GM18507 (cell line): Measurements from ENCODE around the gene RBM12.

Experiments used
- DNase-seq: peaks from one replicate; pipeline ENCODE4 v3.0.0; 2011; ENCODE audit warnings: low read depth; ENCODE audit not compliant: insufficient read length; ENCODE audit errors: extremely low spot score
- FAIRE-seq: peaks from 2 replicates; lab custom pipeline; 2011; peaks lifted over from hg19 to GRCh38; lab: Jason Lieb, UNC

Gene RBM12

GRCh38 chr20:35661053-35661452, 3.6 kb downstream of the RBM12 start:
- no peak for FAIRE-seq
- DNase-seq: no peak

DNA sequence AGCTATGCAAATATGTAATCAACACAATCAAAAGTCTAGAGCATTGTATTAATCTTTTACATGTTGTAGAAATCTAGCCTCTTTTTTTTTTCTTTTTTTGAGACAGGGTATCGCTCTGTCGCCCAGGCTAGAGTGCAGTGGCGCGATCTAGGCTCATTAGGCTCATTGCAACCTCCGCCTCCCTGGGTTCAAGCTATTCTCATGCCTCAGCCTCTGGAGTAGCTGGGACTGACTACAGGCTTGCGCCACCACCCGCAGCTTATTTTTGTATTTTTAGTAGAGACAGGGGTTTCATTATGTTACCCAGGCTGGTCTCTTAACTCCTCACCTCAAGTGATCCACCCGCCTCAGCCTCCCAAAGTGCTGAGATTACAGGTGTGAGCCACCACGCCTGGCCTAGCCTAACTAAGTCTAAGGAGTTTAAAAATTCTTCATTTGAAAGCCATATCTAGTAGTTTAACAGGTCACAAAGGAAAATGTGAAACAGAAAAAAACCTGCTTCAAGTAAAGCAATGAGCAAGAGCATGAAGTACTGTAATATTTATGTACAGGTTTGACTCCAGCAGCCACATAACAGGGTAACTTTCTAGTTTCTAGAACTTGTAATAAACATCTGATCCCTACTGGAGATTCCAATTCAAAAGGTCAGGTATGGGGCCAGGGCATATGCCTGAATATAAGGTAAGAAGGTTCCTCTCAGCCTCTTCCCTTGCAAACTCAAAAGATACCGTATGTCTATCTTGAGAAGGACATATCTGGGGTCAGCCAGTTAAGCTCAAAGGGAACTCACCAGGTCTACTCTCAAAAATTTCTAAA, 4.4 kb downstream of the RBM12 start:
- FAIRE-seq (no peak), DNase-seq (no peak)

- FAIRE-seq: no peak
- no peak for DNase-seq
Observed at GRCh38 chr20:35657271-35657670, 7.4 kb downstream of the RBM12 start.

GRCh38 chr20:35654415-35654814, 10.3 kb downstream of the RBM12 start:
- FAIRE-seq (no peak), DNase-seq (no peak)

DNA sequence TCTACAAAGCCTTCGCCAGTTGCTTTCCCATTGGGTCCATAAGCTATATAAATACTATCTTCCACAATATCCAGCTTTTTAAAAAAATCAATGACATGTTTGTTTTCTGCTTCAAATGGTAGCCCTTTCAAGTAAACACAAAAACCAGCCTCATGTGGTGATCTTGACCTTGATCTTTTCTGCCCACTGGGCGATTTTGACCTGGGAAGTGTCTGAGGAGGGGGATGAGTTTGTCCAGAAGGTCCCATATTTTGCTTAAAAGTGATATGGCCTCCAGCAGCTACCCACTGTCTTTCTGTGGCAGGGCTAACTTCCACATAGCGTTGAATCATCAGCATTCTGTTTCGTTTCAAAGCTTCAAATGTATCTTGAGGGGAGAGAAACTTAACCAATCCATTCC, 10.8 kb downstream of the RBM12 start:
- no peak for FAIRE-seq
- DNase-seq: no peak

- no peak for FAIRE-seq
- DNase-seq: no peak
Observed at GRCh38 chr20:35653430-35653734, 11.3 kb downstream of the RBM12 start.

DNA sequence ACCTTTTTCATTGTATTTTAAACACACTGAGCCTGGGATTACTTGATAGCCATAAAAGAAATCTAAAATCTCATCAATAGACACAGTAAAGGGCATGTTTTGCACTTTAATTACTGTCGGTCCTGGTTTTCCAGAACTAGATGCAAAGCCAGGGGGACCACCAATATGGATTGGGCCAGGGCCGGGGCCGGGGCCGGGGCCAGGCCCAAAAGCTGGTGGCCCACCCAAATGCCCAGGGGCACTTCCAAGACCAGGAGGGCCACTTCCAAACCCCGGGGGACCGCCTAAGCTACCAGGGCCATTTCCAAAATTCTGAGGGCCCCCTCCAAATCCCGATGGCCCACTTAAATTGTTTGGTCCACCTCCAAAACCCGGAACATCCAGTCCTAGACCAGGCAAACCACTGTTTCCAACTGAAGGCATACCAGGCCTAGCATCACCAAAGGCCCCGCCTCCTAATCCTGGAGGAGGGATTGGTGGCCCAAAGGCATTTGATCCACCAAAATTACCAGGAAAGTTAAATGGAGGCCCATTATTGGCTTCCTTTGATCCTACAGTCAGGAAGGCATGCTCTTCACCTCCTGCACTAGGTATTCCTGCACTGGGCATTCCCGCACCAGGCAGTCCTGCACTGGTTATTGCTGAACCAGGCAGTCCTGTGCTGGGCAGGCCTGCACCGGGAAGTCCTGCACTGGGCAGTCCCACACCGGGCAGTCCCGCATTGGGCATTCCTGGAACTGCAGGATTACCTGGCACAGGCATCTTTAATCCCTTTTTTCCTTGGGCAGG, 11.9 kb downstream of the RBM12 start:
- no peak for DNase-seq

DNA sequence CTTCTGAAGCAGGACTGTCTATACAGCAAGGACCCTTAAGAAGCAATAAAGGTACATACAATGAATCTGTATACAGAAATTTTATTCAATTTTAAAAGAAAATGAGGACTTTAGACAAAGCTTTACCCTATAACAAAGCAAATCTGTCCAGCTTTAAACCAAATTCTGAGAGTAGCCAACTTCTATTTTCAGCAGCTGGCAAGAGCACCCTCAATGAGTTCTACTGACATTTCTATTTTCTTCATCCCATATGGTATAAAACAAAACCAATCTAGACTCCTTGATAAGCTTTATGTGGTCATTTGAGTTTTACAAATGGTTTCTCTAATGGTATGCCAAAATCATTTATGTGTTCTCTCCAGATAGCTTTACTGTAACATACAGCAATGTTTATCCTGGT, 12.7 kb downstream of the RBM12 start:
- FAIRE-seq (no peak), DNase-seq (no peak)

More for the DNA sequence above, 11.9 kb downstream of the RBM12 start:
- FAIRE-seq: no peak

GRCh38 chr20:35650632-35651031, 14.1 kb downstream of the RBM12 start:
- no peak for FAIRE-seq
- no peak for DNase-seq

- DNase-seq (no peak), FAIRE-seq (no peak)
Observed at GRCh38 chr20:35648836-35649235, 15.9 kb downstream of the RBM12 start.

GRCh38 chr20:35644806-35645205, 19.9 kb downstream of the RBM12 start:
- FAIRE-seq (no peak), DNase-seq (no peak)

GRCh38 chr20:35643045-35643444, 21.7 kb downstream of the RBM12 start:
- no peak for DNase-seq

DNA sequence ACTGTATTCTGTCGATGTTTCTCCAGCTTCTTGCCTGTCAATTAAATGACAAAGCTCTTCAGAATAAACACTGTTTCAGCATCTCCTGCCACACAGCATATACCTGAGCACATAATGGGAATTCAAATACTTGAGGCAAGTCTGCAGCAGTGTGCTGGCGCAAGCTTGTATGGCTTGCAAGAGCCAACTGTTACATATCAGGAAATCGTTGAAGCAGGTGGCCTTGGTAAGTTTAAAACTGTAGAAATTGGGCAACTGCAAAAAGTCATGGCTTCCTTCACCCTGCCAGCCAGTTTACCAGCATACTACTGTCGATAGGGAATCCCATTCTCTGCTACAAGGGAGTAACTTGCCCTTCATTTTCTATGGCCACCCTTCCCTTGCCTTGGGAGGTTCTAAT, 23.0 kb downstream of the RBM12 start:
- DNase-seq (no peak), FAIRE-seq (no peak)

More at GRCh38 chr20:35643045-35643444, 21.7 kb downstream of the RBM12 start:
- no peak for FAIRE-seq

GRCh38 chr20:35640724-35641123, 24.0 kb downstream of the RBM12 start:
- FAIRE-seq (no peak), DNase-seq (no peak)

GRCh38 chr20:35638751-35639150, 25.9 kb downstream of the RBM12 start:
- FAIRE-seq (no peak), DNase-seq (no peak)

GRCh38 chr20:35637276-35637675, 27.4 kb downstream of the RBM12 start:
- no peak for DNase-seq
- FAIRE-seq: no peak

DNA sequence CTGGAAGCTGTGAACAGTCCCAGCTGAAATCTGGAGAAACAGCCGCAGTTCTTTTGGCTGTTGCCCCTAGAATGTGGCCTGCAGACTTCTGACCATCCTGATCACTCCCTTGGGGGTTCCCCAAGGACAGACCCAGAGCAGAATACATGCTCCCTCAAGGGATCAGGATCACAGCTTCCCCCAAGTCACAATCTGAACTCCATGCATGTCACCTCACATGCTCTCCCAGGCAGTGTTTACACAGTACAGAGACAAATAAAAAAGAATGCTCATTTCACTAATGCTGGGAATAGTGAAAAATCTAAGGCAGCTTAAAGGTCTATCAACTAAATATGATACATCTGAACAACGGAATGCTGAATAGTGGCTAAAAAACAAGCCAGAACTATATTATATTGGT, 28.6 kb downstream of the RBM12 start:
- DNase-seq (no peak), FAIRE-seq (no peak)

DNA sequence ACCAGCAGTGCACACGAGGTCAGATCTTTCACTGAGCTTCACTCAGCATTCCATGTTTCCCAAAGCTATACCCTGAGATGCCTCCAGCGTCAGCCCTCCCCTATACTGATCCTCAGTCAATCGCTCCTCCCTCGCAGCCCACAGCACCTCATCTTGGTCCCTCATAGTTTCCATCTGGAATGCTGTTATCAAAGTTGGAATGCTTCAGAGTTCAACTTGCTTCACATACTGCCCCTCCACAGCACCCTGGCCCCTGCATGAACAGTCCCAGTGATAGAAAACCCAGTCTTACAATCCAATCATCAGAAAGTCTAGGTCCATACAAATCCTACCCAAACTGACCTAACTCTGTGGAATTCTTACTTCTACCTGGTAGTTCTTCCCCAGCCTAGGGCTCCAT, 29.0 kb downstream of the RBM12 start:
- DNase-seq (no peak), FAIRE-seq (no peak)

- DNase-seq (no peak), FAIRE-seq (no peak)
Observed at GRCh38 chr20:35632539-35633115, 32.1 kb downstream of the RBM12 start.

- FAIRE-seq (no peak), DNase-seq (no peak)
Observed at GRCh38 chr20:35630636-35631035, 34.1 kb downstream of the RBM12 start.
